Activated effector memory CD4-positive, alpha-beta T cell treated with anti-CD3 and anti-CD28 coated beads, Interleukin-2, amount 50 U/mL, for 16 hours (primary cell): ENCODE results near the gene C2orf76.
A peak's percentile ranks its signal among the peaks of the same experiment; 100 is the strongest.
"Not testable (repeated sequence)": the region's sequence is repeated elsewhere in the genome, so short reads cannot be mapped to it uniquely, and the experiment has no call there.

Experiments used
- DNase-seq: peaks from one replicate; pipeline ENCODE4 v3.0.0-alpha.2; 2020

The C2orf76 gene

GRCh38 chr2:119366649-119367471 is at the start of gene C2orf76, which contains the start of gene DBI:
Gene C2orf76 (minus strand): TSS chr2:119366834. CDS start chr2:119339959, 26,875 bp downstream.
Gene DBI (plus strand): TSS chr2:119366977. CDS start chr2:119367052, 75 bp downstream.
- peak; percentile 97 for DNase-seq

DNA sequence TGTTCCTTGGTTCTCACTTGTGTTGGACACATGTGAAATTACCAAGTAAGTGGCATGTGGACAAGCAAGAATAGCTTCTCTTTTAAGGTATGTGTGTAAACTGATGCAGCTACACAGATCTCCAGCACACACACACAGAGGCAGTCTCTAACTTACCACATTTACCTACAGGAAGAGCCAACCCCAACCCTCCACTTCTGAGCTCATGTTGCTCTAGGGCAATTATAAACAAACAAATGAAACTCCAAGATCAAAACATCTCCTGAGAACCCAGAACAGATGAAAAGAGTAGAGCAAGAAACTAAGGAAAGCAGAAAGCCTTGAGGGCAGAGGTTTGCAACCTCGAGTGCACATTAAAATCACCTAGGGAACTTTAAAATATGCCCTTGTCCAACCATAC is 49.0 kb upstream of the C2orf76 start:
- DNase-seq, result no peak

GRCh38 chr2:119414894-119415293 is 48.3 kb upstream of the C2orf76 start:
- DNase-seq, result no peak

- DNase-seq, result no peak
Measured at GRCh38 chr2:119409506-119409905, 42.9 kb upstream of the C2orf76 start.

DNA sequence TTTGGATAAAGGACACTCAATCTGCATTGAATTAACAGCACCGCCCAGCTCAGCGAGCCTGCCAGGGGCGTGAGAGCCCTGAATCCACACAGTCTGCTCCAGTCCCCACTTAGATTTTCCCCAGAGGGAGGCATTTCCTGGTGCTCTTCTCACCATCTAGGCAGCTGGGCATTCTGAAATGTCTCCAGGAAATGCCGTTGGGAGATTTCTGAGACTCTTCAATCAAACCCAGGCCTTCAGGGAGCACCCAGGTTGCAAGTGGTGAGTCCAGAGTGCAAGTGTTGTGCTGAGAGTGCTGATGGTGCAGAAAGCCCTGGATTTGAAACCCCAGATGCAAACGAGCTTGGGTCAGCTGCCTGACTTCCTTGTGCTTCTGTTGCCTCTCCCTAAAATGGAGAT is 41.6 kb upstream of the C2orf76 start:
- DNase-seq, result no peak

GRCh38 chr2:119407430-119408220 is 41.0 kb upstream of the C2orf76 start:
- DNase-seq, result no peak

- no peak for DNase-seq
Measured at GRCh38 chr2:119405151-119405550, 38.5 kb upstream of the C2orf76 start.

GRCh38 chr2:119403618-119404017 is 37.0 kb upstream of the C2orf76 start:
- not testable (repeated sequence) for DNase-seq

DNA sequence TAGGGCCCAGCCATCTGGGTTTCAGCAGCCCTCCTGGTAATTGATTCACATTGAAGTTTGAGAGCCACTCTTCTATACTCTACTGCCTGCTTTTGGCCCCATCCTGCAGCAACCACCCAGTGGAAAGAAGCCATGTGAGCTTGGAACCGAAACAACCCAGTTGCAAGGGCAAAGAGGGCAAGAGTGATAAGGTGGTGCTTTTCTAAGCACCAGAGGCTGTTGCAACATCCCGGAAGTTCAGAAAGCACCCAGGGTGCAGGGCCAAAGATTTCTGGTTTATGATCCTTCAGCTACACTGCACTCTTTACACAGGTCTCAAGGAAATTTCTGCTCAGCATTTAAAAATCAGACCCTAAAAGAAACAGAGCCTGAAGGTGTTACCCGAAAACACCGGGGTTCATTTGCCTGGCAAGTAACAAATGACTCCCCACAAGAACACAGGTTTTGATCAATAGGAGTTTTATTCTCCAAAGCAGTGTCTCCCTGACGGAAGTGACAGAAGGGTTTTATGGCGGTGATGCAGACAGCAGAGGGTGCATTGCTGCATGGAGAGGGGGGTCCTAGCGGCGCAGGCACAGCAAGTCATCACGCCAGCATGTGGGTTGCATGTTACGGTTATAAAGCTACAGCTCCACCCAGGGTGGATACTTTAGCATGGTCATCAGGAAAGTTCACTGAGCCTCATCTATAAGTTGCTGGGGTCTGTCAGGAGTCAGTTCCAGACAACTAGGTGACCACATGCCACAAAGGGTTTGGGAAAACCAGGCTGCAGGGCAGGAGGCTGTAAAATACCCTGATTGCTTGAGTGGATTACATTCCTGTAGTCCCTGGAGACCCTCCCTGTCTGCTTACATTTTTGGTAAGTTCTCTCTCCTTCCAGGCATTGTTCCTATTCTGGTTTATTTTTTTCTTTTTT is 36.3 kb upstream of the C2orf76 start:
- no peak for DNase-seq

- DNase-seq, result no peak
Measured at GRCh38 chr2:119402106-119402505, 35.5 kb upstream of the C2orf76 start.

DNA sequence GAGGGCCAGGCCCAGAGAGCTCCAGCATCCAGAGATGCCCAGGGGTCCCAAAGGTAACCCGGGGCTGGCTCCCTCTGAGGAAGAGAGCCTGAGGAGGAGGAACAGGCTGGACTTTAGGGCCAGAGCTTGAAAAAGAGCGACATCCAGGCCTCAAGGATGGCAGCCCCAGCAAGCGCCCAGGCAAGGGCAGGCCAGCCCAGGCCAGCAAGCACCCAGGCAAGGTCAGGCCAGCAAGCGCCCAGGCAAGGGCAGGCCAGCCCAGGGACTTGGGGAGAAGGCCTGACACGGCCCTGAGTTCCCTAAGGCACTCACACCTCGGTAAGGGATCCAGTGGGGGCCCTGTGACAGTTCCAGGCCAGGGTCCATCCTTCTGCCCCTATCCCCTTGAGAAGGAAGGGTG is 30.6 kb upstream of the C2orf76 start:
- DNase-seq, result no peak

DNA sequence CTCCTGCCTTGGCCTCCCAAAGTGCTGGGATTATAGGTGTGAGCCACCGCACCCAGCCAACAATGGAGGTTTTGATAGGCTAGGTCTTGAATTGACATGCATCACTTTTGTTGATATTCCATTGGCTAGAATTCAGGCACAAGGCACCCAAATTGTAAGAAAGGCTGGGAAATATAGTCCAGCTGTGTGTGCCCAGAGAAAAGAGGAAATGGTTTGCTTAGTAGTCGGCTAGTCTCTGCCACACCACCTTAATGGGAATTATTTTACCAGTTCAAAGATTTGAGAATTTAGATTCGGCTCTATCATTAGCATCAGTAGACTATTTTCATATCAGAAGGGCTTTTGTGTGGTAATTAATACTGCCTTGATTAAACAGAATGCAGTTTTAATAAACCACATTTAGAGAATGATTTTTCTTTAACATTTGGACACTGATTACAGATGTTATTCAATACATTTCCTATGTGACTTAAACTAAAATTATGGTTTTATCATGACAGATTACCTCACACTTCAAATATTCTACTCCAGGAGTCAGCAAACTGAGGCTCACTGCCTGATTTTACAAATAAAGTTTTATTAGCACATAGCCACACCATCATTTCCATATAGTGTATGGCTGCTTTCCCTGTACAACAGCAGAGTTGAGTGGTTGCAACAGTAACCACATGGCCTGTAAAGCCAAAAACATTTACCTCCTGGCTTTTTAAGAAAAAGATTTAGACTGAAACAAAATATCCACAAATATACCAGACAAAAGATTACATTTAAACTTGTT is 27.5 kb upstream of the C2orf76 start:
- DNase-seq, result no peak

DNA sequence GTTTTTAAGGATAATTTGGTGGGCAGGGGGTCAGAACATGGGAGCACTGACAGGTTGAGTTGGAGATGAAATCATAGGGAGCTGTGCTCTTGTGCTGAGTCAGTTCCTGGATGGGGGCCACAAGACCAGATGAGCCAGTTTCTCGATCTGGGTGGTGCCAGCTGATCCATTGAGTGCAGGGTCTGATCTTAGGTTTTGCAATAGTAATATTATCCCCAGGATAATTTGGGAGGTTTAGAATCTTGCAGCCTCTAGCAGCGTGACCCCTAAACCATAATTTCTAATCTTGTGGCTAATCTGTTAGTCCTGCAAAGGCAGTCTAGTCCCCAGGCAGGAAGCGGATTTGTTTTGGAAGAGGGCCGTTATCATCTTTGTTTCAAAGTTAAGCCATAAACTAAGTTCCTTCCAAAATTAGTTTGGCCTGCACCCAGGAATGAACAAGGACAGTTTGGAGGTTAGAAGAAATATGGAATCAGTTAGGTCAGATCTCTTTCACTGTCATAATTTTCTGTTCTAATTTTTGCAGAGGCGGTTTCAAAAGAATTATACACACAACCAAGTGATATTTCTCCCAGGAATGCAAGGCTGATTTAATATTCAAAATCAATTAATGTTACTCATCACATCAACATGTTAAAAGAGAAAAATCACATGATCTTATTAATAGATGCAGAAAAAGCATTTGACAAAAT is 23.1 kb upstream of the C2orf76 start:
- DNase-seq, result no peak

GRCh38 chr2:119387381-119388129 is 20.9 kb upstream of the C2orf76 start:
- peak; percentile 69 for DNase-seq

DNA sequence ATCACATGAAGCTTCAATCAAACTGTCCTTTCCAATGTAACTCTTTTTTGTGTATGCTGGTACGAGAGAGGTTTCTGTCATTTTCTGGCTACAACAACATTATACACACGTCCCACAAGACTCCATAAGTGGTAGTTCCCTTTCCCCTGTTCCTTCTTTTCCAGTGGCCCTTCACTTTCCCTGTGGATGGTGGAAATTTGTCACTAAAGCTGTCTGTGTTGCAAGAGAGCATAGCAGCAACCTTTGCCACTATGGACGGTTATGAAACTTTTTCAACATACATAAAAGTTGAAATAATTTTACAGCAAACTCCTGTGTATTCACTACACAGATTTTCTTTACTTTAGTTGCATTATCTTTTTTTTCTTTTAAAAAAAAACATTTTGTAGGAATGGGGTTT is 18.8 kb upstream of the C2orf76 start:
- no peak for DNase-seq

GRCh38 chr2:119384971-119385370 is 18.3 kb upstream of the C2orf76 start:
- DNase-seq, result no peak

DNA sequence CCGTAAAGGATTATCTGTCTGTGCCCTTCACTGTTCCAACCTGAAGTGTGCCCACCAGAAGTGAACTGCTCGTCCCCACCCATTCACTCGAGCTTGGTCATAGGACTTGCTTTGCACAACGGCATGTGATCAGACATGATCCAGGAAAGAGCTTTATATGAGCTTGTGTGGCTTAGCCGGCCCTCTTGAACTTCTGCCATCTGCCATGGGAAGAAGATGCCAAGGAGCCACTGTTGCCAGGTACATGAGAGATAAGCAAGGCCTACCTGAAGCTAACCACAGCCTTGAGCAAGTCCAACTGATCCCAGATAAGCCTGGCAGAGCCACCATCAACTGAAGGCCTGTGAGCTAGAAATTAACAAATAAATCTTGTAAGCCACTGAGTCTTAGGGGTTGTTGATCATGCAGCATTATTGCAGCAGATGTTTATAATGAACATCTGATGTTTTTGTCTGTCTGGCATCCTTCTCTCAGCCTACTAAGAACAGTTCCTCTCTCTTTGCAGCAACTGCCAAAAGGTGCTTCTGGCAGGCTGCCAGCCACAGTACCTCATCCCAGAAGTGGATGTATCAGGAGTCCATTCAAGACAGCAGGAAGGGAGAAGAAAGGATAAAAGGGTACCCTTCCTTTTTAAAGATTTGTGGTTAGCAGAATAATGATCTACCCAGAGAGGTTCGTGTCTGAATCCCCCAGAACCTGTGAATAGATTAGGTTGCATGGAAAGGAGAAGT is 16.9 kb upstream of the C2orf76 start:
- DNase-seq, result no peak

DNA sequence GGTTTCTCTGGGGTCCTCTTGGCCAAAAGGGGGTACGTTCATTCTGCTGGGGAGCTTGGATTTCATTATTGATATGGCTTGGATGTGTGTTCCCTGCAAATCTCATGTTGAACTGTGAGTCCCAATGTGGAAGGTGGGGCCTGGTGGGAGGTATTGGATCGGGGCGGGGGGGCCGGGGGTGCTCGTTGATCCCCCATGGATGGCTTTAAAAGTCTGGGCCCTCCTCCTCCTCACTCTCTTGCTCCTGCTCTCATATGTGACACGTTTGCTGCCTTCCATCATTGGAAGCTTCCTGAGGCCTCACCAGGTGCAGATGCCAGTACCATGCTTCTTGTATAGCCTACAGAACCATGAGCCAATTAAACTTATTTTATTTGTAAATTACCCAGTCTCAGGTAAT is 11.9 kb upstream of the C2orf76 start:
- DNase-seq, result no peak

- DNase-seq, result no peak
Measured at GRCh38 chr2:119377993-119378345, 11.3 kb upstream of the C2orf76 start.
